Regular cardiac myocyte (primary cell): Measurements from ENCODE around the gene ZFYVE28. TPM values are rescaled to one million over a fixed set of nuclear protein-coding genes. Genes with fewer than 3 reads are reported as not detected.

Source experiments
- total RNA-seq: library from RNA; depleted of rRNA; stranded (reverse); fragments of >200 nt; gene quantifications from 2 replicates; pipeline ENCODE4 v1.2.3, GENCODE V29; 2014

The ZFYVE28 gene
- total RNA-seq, result 8.8 and 11.3 TPM in 2 replicates

DNA sequence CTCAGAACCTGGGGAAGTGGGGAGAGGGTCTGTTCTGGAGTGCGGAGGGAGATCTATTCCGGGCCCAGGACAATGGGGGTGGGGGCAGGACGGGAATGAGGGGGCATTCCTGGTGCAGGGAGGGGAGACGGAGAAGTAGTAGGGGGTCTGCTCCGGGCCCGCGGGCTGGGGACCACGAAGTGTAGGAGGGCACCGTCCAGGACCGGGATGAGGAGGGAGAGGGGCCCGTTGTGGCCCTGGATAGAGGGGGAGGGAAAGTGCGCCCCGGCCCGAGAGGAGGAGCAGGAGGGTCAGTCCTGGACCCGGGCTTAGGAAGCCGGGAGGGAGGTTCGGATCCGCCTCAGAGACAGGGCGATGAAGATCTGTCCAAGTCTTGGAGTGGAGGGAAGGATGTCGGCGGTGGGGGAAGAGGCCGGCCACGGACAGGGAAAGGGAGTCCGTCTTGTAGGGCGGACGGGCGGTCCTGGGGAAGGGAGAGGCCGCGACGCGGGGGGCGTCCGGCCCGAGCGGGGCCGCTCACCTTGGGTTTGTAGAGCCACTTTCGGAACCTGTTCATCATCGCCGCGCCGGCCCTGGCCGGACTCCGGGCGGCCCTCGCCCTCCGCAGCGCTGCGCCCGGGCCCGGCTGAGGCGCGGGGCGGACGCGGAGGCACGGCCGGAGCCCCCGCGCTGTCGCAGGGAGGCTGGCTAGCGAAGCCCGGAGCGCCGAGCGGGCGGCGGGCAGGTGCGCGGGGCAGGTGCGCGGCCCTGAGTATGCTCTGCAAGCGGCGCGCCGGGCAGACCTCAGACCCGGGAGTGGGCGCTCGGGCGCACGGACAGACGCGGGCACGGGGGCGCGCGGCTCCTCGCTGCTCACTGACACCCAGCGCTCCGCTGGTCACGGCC, at the start of gene ZFYVE28:
Gene ZFYVE28, minus strand, starts transcription at position 881 of the 885 bp plus-strand sequence. Its CDS starts 322 bp downstream, at position 559.

DNA sequence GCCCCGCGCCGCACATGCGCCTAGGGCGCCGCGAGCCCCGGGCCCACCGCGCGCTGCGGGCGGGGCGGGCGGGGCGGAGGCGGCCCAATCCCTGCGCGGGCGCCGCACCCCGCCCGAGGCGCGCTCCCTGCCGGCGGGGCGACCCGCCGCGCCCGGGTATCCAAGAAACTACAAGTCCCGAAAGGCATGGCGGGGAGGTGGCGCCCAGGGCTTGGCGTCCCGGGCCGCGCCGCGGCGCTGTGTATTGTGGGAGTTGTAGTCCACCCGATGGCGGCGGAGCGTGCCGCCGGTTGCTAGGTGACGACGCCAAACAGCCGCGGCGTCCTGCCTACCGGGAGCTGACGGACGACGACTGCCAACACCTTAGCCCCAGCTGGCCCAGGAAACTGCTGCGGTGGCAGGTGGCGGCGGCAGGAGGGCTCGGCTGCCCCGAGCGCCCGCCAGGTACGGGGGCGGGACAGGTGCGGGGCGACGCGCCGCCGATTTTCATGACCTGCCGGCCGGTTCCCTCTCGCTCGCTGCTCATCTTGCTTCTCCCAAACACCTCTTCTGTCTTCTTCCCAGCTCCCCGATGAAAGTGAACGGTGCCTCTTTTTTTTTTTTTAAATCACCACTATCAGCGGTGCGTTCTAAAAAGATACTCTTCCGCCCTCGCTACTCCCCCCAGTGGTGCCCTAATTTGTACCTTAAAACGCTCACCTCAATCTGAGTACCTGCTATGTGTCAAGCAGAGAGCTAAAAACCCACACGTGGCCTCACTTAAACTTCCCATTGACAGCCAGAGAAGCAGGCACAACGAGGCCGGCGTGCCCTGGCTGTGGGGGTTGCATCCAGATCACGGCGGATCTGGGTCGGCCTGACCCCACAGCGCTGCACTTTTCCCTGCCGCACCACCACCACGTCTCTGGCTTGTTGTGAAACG, 466 bp upstream of the ZFYVE28 start, which contains the start of gene CFAP99:
Gene CFAP99, plus strand, starts transcription at position 306 of the 922 bp plus-strand sequence.

GRCh38 chr4:2261853-2262144, 156.6 kb downstream of the ZFYVE28 start, which contains the start of gene MXD4:
Gene MXD4 (minus strand): TSS chr4:2262109. CDS start chr4:2261980, 129 bp downstream.

GRCh38 chr4:2241410-2242353, 176.8 kb downstream of the ZFYVE28 start, which contains the start of the genes HAUS3 and POLN:
Gene HAUS3 (minus strand): TSS chr4:2242121. CDS start chr4:2240946, 1,175 bp downstream.
Gene POLN (minus strand): TSS chr4:2242121. CDS start chr4:2229231, 12,890 bp downstream.

Other genes starting within 250 kb of the ZFYVE28 start
- gene HAUS3, start 176.5 kb downstream of the ZFYVE28 start, total RNA-seq, result 9.0 and 16.7 TPM in 2 replicates
- gene POLN, start 176.5 kb downstream of the ZFYVE28 start, total RNA-seq, result 3.6 and 6.2 TPM in 2 replicates
- 42.0 and 57.5 TPM in 2 replicates for gene MXD4, start 156.5 kb downstream of the ZFYVE28 start, total RNA-seq
- not detected in 2 replicates for gene CFAP99, start 310 bp upstream of the ZFYVE28 start, total RNA-seq
- 49.5 and 54.4 TPM in 2 replicates for gene RNF4, start 50.5 kb upstream of the ZFYVE28 start, total RNA-seq
- gene FAM193A, start 118.0 kb upstream of the ZFYVE28 start, total RNA-seq, result 8.2 TPM in 2 replicates